HG03575 (cell line): ENCODE data around the gene PPY.
"Not testable (repeated sequence)": the region's sequence is repeated elsewhere in the genome, so short reads cannot be mapped to it uniquely, and the experiment has no call there.

ENCODE experiments used
- ATAC-seq: cut with Tn5 transposase; IDR thresholded peaks from one replicate; pipeline ENCODE4 v1.9.1; 2021; ENCODE audit not compliant: unreplicated experiment, insufficient number of reproducible peaks, low FRiP score; ENCODE audit errors: extremely low read depth

The PPY gene

DNA sequence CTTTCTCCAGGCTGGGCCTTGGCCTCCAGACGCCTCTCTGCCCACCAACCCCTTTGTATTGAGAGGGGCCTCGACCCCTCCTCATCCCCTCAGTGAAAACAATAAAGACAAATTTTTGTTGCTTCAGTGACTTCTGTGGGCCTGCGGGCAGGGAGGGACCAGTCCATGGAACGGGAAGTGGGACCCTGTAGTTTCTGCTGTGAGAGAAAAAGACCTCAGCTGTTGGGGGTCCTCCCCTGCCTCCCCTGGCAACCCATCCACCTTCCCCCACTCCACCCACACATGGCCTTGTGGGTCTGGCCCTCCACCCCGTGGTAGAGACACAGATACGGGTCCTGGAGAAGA lies 3.5 kb downstream of the PPY start:
- no peak for ATAC-seq

- no peak for ATAC-seq
Observed at GRCh38 chr17:43936434-43936833, 5.8 kb downstream of the PPY start.

- ATAC-seq = no peak
Observed at GRCh38 chr17:43935926-43936261, 6.4 kb downstream of the PPY start.

DNA sequence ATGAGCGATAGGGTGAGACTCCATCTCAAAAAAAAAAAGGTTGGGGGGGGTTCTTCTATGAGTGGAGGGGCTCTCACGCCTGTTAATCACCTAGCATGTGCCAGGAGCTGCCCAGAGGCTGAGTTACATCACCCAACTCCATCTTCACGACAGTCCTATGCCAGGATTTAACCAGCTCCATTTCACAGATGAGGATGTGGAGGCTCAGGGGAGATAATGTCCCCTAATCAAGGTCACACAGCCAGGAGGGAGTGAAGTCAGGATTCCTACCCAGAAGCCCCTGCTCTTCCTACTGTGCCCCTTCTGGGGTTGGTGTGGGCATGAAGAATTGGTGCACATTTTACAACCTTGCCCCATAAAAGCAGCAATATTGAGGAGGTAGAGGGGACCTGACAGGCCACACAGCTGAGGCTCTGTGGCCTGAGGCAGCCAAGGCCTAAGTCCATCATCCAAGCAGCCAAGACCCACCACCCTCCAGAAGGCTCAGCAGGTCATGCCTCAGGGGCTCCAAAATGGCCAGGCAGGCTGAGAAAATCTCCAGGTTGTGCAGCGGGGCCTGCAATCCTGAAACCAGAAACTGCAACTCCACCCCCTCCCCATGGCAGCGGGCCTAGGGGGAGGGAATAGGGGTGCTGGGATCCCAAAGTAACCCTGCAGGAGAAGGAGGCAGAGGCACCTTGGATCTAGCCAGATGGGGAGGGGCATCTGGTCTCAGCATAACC lies 6.9 kb downstream of the PPY start:
- ATAC-seq = no peak

GRCh38 chr17:43932923-43933322 lies 9.4 kb downstream of the PPY start:
- ATAC-seq = no peak

DNA sequence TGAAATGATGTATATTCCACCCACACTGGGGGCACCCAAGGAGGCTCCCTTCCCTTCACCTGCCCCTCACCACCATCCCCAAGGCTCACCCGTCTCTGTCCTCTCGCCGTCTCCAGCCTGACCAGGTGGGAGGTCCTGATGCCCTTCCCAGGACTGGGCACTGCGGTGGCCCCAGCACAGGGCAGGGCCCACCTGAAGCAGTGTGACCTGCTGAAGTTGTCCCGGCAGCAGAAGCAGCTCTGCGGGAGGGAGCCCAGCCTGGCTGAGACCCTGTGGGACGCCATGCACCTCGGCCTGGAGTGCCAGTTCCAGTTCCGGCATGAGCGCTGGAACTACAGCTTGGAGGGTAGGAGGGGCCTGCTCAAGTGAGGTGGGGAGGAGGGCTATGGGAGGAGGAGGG lies 9.9 kb downstream of the PPY start:
- no peak for ATAC-seq

DNA sequence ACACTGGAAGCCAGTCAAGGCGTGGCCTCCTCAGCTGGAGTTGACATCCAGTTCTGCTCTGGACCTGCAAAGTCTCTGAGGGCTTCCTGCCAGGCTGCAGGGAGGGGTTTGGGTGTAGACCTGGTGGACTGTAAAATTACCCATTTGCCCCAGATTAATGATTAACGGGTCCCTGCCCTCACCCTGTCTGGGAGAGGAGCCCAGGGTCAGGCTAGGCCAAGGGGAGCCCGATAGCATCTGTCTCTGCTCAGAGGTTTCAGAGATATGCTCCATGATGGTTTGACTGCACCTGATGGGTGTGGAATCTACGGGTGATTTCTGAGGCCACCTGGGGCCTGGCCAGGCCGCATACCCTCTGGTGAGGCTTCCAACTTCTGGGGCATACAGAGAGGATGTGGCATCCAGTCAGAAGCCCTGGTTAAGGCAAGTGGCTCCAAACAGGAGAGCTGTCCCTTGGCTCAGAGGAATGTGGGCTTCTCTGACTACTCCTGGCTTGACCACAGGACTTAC lies 11.2 kb downstream of the PPY start:
- ATAC-seq = no peak

DNA sequence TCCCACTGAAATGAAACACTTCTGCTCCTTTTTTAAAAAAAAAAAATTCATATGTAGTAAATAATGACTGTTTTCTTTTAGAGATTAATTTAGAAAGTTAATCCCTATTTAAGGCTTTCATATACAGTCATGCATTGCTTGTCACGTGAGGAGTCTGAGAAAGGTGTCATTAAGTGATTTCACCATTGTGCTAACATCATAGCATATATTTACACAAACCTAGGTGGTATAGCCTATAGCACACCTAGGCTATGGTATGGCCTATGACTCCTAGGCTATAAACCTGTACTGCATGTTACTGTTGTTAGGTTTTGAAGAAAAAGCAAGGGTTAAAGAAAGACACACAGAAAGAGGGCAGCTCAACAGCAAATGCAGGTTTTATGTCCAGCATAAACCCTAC lies 13.7 kb downstream of the PPY start:
- no peak for ATAC-seq

GRCh38 chr17:43927929-43928328 lies 14.3 kb downstream of the PPY start:
- not testable (repeated sequence) for ATAC-seq

DNA sequence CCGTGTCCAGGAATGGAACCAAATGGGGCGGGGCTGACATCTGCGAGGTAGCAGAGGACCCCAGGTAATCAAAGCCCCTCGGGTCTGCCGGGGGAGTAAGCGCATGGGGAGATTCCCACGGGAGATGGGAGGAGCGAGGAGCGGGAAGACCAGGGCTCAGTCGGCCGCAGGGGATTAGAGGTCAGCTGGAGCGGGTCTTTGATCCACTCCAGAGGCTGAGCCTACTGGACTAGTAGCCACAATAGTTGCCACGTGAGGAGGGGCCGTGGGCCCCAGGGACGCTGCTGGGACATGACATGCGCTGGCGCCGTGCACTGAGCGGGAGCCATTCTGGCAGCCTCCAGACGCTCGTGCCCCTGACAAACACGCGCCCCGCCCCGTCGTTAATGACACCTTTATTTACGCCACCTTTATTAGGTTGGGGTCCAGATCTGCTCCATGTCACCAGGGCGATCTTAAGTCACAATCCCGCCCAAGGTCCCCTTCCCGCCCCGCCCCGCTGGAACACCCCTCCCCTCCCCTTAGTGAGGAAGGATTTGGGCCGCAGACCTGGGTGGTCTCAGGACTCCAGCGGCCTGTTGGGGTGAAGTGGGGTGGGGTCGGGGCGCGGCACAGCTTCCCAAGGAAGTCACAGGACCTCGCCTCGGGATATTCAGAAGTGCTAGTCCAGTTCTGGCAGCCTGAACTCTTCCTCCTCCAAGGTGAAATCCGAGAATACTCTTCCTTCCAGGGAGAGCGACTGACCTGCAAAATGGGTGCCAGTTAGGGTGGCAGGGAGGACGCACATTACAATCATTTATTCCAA lies 15.0 kb downstream of the PPY start:
- ATAC-seq = no peak

DNA sequence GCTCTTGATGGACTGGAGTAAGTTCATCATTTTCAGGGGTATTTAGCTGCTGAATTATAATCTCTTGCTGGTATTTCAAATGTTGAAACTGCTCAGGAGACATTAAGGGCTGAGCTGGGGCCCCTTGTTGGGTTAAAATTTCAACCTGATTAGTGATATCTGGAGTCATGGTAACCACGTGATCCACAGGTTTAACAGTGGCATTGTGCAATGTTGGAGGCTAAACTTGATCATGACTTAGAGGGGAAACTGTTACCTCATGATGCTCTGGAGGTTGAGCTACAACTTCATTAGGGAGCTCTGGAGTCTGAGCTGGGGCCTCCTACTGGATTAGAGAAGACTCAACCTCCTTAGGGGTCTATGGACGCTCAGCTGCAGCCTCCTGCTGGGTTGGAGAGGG lies 17.7 kb downstream of the PPY start:
- no peak for ATAC-seq

DNA sequence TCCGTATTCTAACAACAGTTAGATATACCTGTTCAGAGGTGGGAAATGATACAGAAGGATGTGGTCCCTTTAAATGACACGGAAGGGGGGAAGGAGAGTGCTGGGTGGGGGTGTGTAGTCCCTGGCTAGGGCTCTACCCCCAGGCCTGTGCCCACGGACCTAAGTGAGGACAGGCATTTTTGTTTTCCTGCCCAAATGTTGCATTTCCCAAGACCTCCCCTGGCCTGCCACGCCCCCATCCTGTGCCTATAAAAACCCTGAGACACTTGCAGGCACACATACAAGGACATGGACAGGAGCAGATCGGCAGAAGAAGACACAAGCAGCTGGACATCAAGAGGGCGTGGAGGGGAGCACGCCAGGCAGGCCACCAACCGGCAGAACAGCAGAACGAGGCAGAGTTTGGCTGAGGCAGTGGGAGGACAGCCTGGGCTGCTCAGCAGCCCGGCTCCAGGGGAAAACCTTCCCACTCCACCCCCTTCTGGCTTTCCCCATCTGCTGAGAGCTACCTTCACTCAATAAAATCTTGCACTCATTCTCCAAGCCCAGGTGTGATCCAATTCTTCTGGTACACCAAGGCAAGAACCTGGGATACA lies 21.7 kb downstream of the PPY start:
- no peak for ATAC-seq

DNA sequence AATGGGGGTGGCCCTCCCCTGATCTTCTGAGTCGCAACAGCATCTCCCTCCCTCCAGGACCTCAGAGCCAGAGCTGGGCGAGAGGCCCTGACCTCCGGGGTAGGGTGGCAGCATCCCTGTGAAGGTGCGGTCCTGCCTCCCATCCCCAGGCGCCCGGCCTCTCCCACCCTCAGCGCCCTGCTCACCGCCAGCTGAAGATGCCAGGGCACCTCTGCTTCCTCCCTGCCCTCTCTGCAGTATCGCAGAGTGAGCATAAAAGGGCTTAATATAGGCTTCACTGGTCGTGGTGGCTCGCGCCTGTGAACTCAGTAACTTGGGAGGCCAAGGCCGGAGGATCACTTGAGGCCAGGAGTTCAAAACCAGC lies 24.3 kb downstream of the PPY start:
- ATAC-seq = no peak

DNA sequence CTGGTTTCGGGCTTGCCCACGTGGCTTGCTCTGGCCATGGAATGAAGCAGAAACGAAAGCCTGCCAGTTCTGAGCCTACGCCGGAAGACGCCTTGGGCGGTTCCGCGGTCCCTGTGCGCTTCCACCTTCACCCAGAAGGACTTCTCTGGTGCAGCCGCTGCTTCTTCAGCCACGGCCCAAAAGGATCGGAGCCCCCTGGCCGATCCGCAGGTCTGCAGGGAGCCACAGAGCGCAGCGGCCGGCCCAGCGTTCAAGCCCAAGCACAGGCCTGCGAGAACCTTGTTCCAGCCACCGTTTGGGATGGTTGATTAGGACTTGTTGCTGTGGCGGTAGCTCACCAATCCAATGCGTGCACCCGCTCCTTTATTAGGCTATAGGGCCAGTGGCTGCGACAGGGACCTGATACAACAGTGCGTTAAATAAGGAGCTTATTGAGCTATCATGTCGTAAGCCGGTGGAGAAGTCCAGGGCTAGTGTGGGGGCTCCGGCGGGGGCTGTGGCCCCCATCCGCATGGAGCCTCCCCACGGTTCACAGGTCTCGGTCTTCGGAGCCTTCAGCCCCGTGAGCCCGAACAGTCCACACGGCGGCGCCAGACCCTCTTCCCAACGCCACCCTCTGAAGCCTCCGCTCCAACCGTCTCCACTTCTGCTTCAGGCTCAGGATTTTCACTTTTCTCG lies 24.8 kb downstream of the PPY start:
- ATAC-seq = no peak

DNA sequence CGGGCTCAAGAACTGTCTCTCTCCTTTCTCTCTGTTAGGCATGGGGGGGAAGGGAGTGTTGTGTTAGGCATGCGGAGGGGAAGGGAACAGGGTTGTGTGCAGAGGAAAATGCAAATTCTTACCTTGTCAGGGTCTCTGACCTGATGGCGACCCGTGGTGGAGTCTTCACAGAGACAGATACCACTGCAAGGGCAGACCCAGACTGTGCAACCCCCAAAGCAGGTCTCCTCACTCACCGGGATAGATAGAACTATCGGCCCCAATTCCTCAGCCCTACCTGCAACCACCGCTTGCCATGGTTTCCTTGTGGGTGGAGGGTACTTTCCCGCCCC lies 25.3 kb downstream of the PPY start:
- ATAC-seq = no peak

- no peak for ATAC-seq
Observed at GRCh38 chr17:43916385-43916784, 25.9 kb downstream of the PPY start.

DNA sequence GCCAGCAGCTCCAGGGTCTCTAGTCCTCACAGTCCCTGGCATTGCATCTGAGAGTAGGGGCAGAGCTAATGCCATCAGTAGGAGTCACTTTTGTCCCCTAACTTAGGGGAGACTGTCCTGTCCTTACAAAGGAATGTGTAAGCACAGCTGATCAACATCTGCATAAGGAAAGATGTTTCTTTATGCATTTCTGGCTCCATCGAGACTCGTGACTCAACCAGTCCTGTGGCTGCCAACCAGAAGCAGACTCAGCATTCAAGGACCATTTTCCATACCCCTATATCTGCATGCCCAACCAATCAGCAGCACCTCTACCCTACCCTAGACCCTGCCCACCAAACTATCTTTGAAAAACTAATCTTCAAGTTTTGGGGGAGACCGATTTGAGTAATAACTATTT lies 26.7 kb downstream of the PPY start:
- ATAC-seq = no peak

DNA sequence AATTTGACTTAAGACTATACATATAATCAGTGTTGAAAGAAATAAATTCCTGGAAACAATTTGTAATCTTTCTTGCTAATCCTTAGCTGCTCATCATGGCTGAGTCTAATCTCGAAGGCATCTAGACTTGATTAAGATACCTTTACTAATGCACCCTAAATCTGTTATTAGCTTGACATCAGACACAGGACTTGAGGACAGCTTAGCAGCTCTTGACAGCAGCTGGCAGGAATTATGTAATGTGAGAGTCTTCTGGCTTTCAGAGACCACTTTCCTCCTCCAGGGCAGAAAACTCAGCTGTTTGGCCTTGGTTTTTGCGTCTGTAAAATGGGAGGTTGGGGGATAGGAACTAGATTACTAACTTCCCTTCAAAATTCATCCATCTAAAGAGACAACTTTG lies 27.8 kb downstream of the PPY start:
- no peak for ATAC-seq

- no peak for ATAC-seq
Observed at GRCh38 chr17:43913584-43913983, 28.7 kb downstream of the PPY start.
